BLaER1 (cell line): ENCODE results near the gene PDZK1.

Experiments
- H3K27ac ChIP-seq: shearing (Covaris generic); formaldehyde crosslinking; 2 replicates; pipeline ENCODE4 v1.8.1; 2022
- H3K27me3 ChIP-seq: shearing (Covaris generic); formaldehyde crosslinking; 2 replicates; pipeline ENCODE4 v1.8.1; 2022
- H3K36me3 ChIP-seq: shearing (Covaris generic); formaldehyde crosslinking; 2 replicates; pipeline ENCODE4 v1.8.1; 2022
- H3K4me1 ChIP-seq: shearing (Covaris generic); formaldehyde crosslinking; 2 replicates; pipeline ENCODE4 v1.8.1; 2022
- H3K4me2 ChIP-seq: shearing (Covaris generic); formaldehyde crosslinking; 2 replicates; pipeline ENCODE4 v1.8.1; 2022
- H3K4me3 ChIP-seq: shearing (Covaris generic); formaldehyde crosslinking; 2 replicates; pipeline ENCODE4 v1.8.1; 2022
- H3K9ac ChIP-seq: shearing (Covaris generic); formaldehyde crosslinking; 2 replicates; pipeline ENCODE4 v1.8.1; 2022
- H3K9me3 ChIP-seq: shearing (Covaris generic); formaldehyde crosslinking; 2 replicates; pipeline ENCODE4 v1.8.1; 2022
- H4K20me1 ChIP-seq: shearing (Covaris generic); formaldehyde crosslinking; 2 replicates; pipeline ENCODE4 v1.8.1; 2022
- Cebpa-rat ChIP-seq: shearing (Covaris generic); IDR thresholded peaks from 2 replicates; pipeline ENCODE4 v1.8.1; 2022

The PDZK1 gene

DNA sequence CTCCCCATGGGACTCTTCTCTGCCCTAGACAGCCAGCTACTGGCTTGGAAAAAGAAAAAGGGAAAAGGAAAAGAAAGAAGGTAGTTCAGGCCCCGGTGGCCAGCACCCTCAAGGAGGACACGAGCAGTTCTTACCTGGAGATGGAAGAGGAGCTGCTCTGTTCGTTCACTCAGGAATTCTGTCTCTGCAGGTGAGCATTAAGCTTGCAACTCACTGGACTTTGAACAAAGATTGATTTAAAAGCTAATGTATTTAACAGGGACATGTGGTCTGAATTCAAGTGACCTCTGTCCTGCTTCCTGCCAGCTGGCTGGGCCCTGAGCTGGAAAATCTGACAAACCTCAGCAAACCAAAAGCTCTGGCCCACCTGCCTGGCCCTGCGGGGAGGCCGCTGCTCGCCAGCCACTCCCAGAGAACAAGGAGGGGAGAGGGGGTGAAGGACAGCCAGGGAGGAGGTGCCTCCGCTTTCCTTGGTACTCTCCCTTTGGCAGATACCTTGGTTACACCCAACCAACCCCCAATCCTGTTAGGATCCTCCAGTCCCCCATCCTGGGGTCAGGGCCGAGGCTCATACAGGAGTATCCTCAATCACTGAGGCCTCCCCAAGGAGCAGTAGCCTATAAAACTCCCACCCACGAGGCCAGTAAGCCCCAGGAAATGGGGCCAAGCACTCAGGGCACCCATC lies at the start of gene PDZK1:
TSS of gene PDZK1 (minus strand) at position 186 of the 685 bp plus-strand sequence. CDS start 19,347 bp downstream, outside the sequence.
- Histone ChIP-seq H3K9me3 (no peaks in the 10 kb centered on the region), H3K4me1 (no peaks in the 10 kb centered on the region), H3K36me3 (no peaks in the 10 kb centered on the region), H3K27me3 (no peaks in the 10 kb centered on the region), H3K4me3 (no peak within 1 kb of the TSS), H3K27ac (no peak within 1 kb of the TSS), H3K9ac (no peak within 1 kb of the TSS), H4K20me1 (no peaks in the 10 kb centered on the region), H3K4me2 (no peak within 1 kb of the TSS)
- no peak for TF ChIP-seq Cebpa-rat

DNA sequence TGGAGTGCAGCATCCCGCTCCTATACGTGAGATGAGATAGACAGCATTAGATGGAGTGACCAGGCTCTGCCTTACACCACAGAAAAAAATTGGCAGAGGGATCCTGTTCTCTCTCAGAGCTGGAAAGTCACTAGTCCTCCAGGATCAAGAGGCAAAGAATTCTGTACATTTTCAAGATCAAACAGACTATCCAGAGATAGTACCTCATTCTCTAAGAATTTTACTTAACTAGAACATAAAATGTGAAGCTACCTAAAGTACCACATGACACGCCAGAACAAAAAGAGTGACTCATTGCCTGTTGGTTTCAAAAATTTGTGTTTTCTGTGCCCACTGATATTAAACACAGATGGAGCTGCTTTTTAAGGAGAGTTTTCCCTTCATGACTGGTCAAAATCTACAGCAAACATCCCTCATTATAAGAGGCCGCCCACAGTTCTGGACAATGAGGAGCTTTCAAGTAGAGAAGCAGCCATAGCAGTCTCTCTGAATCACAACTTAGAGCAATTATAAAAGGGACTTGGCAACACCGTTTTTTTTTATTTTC lies 44.4 kb upstream of the PDZK1 start:
- no peak for TF ChIP-seq Cebpa-rat
- no peak overlapping the region for H3K4me3 ChIP-seq
- H3K9ac ChIP-seq, result no peak overlapping the region
- H3K4me1 ChIP-seq, result no peaks in the 10 kb centered on the region
- no peaks in the 10 kb centered on the region for H3K9me3 ChIP-seq
- no peaks in the 10 kb centered on the region for H3K27me3 ChIP-seq
- H3K4me2 ChIP-seq, result no peak overlapping the region
- H3K27ac ChIP-seq, result no peak overlapping the region
- no peaks in the 10 kb centered on the region for H4K20me1 ChIP-seq
- H3K36me3 ChIP-seq, result peaks cover 90% of the 10 kb centered on the region

DNA sequence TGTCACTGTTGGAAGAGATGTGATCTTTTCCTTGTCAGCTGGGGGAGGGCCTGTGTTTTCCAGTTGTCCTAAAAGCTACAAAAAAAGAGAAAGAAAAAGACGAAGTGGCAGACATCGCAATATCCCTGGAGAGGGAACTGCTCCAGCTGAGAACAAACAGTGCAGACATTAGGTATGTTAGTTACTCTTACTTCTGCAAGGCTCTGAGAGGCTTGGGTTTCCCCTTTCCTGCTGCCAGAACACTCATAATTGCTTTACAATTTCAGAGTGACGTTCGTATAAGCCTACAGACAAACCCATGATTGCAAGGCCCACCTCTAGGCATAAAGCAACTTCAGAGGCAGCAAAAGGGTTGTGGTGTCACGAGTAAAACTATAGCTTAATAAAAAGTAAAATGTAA lies 43.3 kb upstream of the PDZK1 start:
- Histone ChIP-seq H3K4me3 (no peak overlapping the region), H3K36me3 (peaks cover 90% of the 10 kb centered on the region), H3K27ac (no peak overlapping the region), H3K9me3 (no peaks in the 10 kb centered on the region), H3K9ac (no peak overlapping the region), H3K4me2 (no peak overlapping the region), H3K27me3 (no peaks in the 10 kb centered on the region), H4K20me1 (no peaks in the 10 kb centered on the region), H3K4me1 (no peaks in the 10 kb centered on the region)
- TF ChIP-seq Cebpa-rat, result no peak

DNA sequence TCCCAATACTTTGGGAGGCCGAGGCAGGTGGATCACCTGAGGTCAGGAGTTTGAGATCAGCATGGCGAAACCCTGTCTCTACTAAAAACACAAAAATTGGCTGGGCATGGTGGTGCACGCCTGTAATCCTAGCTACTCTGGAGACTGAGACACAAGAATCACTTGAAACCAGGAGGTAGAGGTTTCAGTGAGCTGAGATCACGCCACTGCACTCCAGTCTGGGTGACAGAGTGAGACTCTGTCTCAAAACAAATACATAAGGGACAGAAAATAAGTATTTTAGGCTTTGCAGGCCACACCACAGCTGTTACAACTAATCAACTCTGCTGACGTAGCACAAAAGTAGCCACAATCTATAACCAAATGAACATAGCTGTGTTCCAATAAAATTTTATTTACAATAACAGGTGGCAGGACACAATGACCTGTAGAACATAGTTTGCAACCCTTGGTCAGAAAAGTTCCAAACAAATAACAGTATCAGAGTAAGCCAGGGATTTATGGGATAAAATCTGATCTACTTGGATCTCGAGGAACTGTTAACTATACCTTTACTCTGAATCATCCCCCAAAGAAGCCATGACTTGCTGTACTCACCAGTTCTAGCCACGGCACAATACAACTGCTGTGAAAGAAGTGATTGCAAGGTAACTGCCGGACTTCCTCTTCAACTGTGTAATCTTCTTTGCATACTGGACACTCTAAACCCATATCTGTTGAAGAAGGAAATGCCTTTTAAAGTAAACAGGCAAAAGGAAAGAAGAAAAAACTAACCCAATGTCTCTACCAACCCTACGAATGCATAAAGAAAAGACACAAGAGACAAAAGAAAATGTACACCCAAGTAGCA lies 40.5 kb upstream of the PDZK1 start:
- Histone ChIP-seq H3K36me3 (peaks cover 98% of the 10 kb centered on the region), H3K4me1 (no peaks in the 10 kb centered on the region), H3K4me2 (no peak overlapping the region), H3K27ac (no peak overlapping the region), H3K4me3 (no peak overlapping the region), H3K9me3 (no peaks in the 10 kb centered on the region), H3K9ac (no peak overlapping the region), H3K27me3 (no peaks in the 10 kb centered on the region), H4K20me1 (no peaks in the 10 kb centered on the region)
- no peak for TF ChIP-seq Cebpa-rat

DNA sequence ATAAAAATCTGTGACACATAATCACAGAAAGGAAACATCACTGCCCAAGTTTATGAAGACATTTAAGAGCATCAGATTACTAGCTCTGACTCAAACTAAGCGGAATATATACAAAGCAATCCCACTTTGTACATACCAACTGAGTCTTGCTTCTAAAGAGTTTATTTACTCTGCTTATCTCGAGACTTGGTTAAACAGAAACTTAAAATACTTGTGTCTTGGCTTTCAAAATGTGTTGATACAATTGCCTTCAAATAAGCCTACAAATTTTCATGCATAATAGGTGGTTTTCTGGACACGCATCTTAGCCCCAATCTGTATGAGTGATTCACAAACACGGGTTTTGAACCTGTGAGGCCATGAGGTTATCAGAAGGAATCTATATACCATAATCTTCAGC lies 33.1 kb upstream of the PDZK1 start:
- Histone ChIP-seq H3K36me3 (peaks cover 44% of the 10 kb centered on the region), H3K4me2 (no peak overlapping the region), H4K20me1 (no peaks in the 10 kb centered on the region), H3K4me3 (no peak overlapping the region), H3K4me1 (no peaks in the 10 kb centered on the region), H3K27me3 (no peaks in the 10 kb centered on the region), H3K9ac (no peak overlapping the region), H3K27ac (no peak overlapping the region), H3K9me3 (no peaks in the 10 kb centered on the region)
- no peak for TF ChIP-seq Cebpa-rat

DNA sequence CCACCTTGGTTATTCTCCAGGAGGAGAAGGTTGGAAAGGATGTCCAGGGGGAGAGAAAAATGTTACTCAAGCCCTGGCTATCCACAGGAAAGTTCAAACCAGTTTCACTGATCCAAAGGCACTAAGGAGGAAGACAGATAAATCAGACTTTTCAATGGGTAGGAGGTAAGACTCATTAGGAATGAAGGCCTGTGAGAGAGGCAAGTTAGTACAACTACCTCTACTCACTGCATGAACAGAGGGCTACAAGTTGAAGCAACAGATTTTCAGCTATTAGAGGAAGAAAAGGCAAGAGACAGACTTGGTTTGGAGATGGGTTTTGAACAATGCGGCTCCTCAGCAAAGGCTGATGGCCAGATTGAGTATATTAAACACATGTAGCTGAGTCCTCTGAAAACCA lies 29.0 kb upstream of the PDZK1 start:
- H3K9me3 ChIP-seq, result no peaks in the 10 kb centered on the region
- no peaks in the 10 kb centered on the region for H3K27me3 ChIP-seq
- peaks cover 16% of the 10 kb centered on the region for H3K4me1 ChIP-seq
- TF ChIP-seq Cebpa-rat, result no peak
- no peak overlapping the region for H3K4me3 ChIP-seq
- H4K20me1 ChIP-seq, result no peaks in the 10 kb centered on the region
- no peak overlapping the region for H3K4me2 ChIP-seq
- H3K9ac ChIP-seq, result no peak overlapping the region
- H3K27ac ChIP-seq, result no peak overlapping the region
- peaks cover 7% of the 10 kb centered on the region for H3K36me3 ChIP-seq

DNA sequence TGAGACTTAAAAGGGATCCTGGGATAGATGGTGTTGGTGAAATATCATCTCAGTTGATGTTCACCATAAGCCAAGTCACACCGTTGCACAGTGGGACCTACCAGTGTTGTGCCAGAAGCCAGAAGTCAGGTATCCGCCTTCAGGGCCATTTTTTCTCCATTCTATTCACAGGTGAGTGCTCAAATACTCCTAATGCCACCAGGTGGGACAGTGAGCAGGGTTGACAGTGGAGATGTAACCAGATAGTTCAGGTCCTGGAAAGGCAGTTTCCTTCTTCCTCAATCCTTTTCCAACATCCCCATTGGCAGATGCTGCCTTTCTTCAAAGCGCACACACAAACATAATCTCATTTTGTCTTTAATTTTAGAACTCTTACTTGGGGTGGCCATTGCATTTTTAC lies 23.7 kb upstream of the PDZK1 start:
- H3K9ac ChIP-seq, result no peak overlapping the region
- H3K36me3 ChIP-seq, result peaks cover 8% of the 10 kb centered on the region; the same call in 1 of the 2 replicates
- peaks cover 16% of the 10 kb centered on the region for H3K4me1 ChIP-seq
- H3K9me3 ChIP-seq, result no peaks in the 10 kb centered on the region
- no peak overlapping the region for H3K27ac ChIP-seq
- H3K27me3 ChIP-seq, result no peaks in the 10 kb centered on the region
- H4K20me1 ChIP-seq, result no peaks in the 10 kb centered on the region
- H3K4me3 ChIP-seq, result no peak overlapping the region
- TF ChIP-seq Cebpa-rat, result no peak
- H3K4me2 ChIP-seq, result no peak overlapping the region

DNA sequence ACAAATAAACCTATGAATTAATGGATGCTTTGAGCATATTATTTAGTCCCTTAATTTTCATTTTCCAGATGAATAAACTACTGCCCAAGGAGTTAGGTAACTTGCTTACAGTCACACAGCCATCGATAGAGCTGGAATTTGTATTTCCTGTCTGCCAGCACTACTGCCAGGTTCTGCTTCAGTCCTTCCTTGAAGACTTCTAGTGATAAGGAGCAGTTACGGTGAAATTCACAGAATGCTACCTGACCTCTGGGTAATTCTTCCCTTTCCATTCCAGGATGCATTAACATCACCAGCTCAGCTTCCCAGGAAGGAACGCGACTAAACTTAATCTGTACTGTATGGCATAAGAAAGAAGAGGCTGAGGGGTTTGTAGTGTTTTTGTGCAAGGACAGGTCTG lies 23.3 kb upstream of the PDZK1 start:
- Histone ChIP-seq H3K9ac (no peak overlapping the region), H3K27ac (no peak overlapping the region), H3K4me1 (peaks cover 16% of the 10 kb centered on the region), H3K4me3 (no peak overlapping the region), H3K4me2 (no peak overlapping the region), H3K9me3 (no peaks in the 10 kb centered on the region), H3K27me3 (no peaks in the 10 kb centered on the region), H3K36me3 (peaks cover 8% of the 10 kb centered on the region; the same call in 1 of the 2 replicates), H4K20me1 (no peaks in the 10 kb centered on the region)
- no peak for TF ChIP-seq Cebpa-rat

DNA sequence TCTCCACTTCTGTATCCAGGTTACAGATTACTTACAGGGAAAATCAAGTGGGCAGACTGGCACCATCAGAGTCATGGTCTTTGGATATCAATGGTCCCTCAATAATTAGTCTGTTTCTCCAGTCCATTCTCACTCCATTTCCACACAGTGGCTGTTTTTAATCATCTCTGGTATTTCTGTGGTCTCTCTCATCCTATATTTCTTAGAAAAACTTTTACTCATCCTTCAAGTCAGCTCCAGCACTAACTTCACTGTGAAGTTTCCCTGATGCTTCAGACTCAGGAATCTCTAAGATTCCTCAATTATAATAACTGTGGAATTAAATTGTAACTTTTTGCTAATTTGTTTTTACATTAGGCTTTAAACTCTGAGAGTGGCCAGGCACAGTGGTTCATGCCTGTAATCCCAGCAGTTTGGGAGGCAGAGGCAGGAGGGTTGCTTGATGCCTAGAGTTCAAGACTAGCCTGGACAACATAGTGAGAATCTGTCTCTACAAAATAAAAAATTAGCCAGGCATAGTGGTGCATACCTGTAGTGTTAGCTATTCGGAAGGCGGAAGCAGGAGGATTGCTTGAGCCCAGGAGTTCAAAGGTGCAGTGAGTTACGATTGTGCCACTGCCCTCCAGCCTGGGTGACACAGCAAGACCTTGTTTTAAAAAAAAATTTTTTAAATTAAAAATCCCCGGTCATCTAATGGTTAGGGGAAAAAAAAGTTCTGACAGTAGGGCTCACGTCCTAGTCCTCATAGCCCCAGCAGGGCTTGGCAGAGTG lies 22.7 kb upstream of the PDZK1 start:
- Histone ChIP-seq H3K4me1 (peaks cover 16% of the 10 kb centered on the region), H3K27ac (no peak overlapping the region), H3K4me2 (no peak overlapping the region), H4K20me1 (no peaks in the 10 kb centered on the region), H3K9ac (no peak overlapping the region), H3K9me3 (no peaks in the 10 kb centered on the region), H3K36me3 (peaks cover 8% of the 10 kb centered on the region; the same call in 1 of the 2 replicates), H3K4me3 (no peak overlapping the region), H3K27me3 (no peaks in the 10 kb centered on the region)
- TF ChIP-seq Cebpa-rat, result no peak
